Activated CD8-positive, alpha-beta T cell treated with anti-CD3 and anti-CD28 coated beads for 36 hours (primary cell): ENCODE measurements around the gene PAPOLA. TPM values are rescaled to one million over a fixed set of nuclear protein-coding genes. Genes with fewer than 3 reads are reported as not detected.

ENCODE experiments used
- ATAC-seq: fragments of 200-7000 bp; cut with Tn5 transposase; one replicate; pipeline ENCODE4 v1.10.0; 2021; ENCODE audit warnings: mild to moderate bottlenecking, moderate library complexity
- CTCF ChIA-PET: fragments of 350-600 bp; sonication (Branson Sonifier 250); formaldehyde crosslinking; loops from one replicate; lab custom pipeline; 2021; ENCODE audit warnings: antibody characterized with exemption; lab: Charles Lee
- POLR2A ChIA-PET: fragments of 350-600 bp; sonication (Branson Sonifier 250); formaldehyde crosslinking; loops from one replicate; lab custom pipeline; 2021; ENCODE audit warnings: antibody characterized with exemption; lab: Charles Lee
- DNase-seq: peaks from one replicate; pipeline ENCODE4 v3.0.0-alpha.2; 2020
- H3K27ac Mint-ChIP-seq: one replicate; pipeline ENCODE4 v1.8.0; 2021; ENCODE audit warnings: mild to moderate bottlenecking, mixed read lengths
- H3K27me3 Mint-ChIP-seq: one replicate; pipeline ENCODE4 v1.8.0; 2021; ENCODE audit warnings: mixed read lengths
- H3K36me3 Mint-ChIP-seq: one replicate; pipeline ENCODE4 v1.8.0; 2021; ENCODE audit warnings: low read depth, mixed read lengths
- H3K4me1 Mint-ChIP-seq: one replicate; pipeline ENCODE4 v1.8.0; 2021; ENCODE audit warnings: low read depth, mixed read lengths
- H3K4me3 Mint-ChIP-seq: one replicate; pipeline ENCODE4 v1.8.0; 2021; ENCODE audit warnings: mild to moderate bottlenecking, moderate library complexity, mixed read lengths
- H3K9me3 Mint-ChIP-seq: one replicate; pipeline ENCODE4 v1.8.0; 2021; ENCODE audit warnings: mixed read lengths
- CTCF ChIP-seq: fragments of 200-600 bp; IDR thresholded peaks from one replicate; pipeline ENCODE4 v1.8.0; 2022; ENCODE audit warnings: antibody characterized with exemption, mild to moderate bottlenecking
- intact Hi-C: fragments of 100-400 bp; cut with micrococcal nuclease; formaldehyde crosslinking; loops from one replicate; pipeline ENCODE4 v1.10.0; 2022
- total RNA-seq, 2 experiments: library from RNA; stranded (reverse); gene quantifications; one replicate each; pipeline ENCODE4 v1.2.3, GENCODE V29; 2021

The PAPOLA gene
- total RNA-seq, 2 experiments from 2014 or later: 176 to 178 TPM

- intact Hi-C loops: loop anchor here (10.0 kb wide), 1 partner anchor 140 kb away; no protein-coding TSS in a partner anchor
- Mint-ChIP-seq H3K4me3 (no peak overlapping the region), H3K36me3 (no peaks in the 10 kb centered on the region), H3K9me3 (no peaks in the 10 kb centered on the region), H3K27me3 (peaks cover 15% of the 10 kb centered on the region), H3K27ac (no peak overlapping the region), H3K4me1 (peaks cover 16% of the 10 kb centered on the region)
- no peak for ATAC-seq
- TF ChIP-seq CTCF: no peak
- ChIA-PET POLR2A (no interaction called here), CTCF (interaction anchor here (0.6 to 0.7 kb wide), 2 partner anchors 18 to 155 kb away, joined by 3 read pairs; no protein-coding TSS in a partner anchor)
- DNase-seq: no peak
Measured at GRCh38 chr14:96584907-96585671, 82.9 kb downstream of the PAPOLA start.

GRCh38 chr14:96585672-96586013 lies 83.5 kb downstream of the PAPOLA start:
- CTCF ChIA-PET: interaction anchor here (0.6 kb wide), 1 partner anchor 18 kb away, joined by 3 read pairs; no protein-coding TSS in a partner anchor
- intact Hi-C loops: loop anchor here (10.0 kb wide), 1 partner anchor 139 kb away; no protein-coding TSS in a partner anchor
- POLR2A ChIA-PET: no interaction called here
- peaks cover 13% of the 10 kb centered on the region for H3K4me1 Mint-ChIP-seq
- no peaks in the 10 kb centered on the region for H3K36me3 Mint-ChIP-seq
- no peak for DNase-seq
- ATAC-seq: no peak
- no peak overlapping the region for H3K4me3 Mint-ChIP-seq
- H3K27ac Mint-ChIP-seq: no peak overlapping the region
- peaks cover 15% of the 10 kb centered on the region for H3K27me3 Mint-ChIP-seq
- no peak for TF ChIP-seq CTCF
- H3K9me3 Mint-ChIP-seq: no peaks in the 10 kb centered on the region

GRCh38 chr14:96586056-96586455 lies 83.9 kb downstream of the PAPOLA start:
- DNase-seq (no peak), ATAC-seq (no peak)
- Mint-ChIP-seq H3K36me3 (no peaks in the 10 kb centered on the region), H3K9me3 (no peaks in the 10 kb centered on the region), H3K27me3 (peaks cover 15% of the 10 kb centered on the region), H3K4me1 (peaks cover 9% of the 10 kb centered on the region), H3K27ac (no peak overlapping the region), H3K4me3 (no peak overlapping the region)
- TF ChIP-seq CTCF: no peak
- CTCF ChIA-PET: no interaction called here
- POLR2A ChIA-PET: no interaction called here
- intact Hi-C loops: loop anchor here (10.0 kb wide), 1 partner anchor 139 kb away; no protein-coding TSS in a partner anchor

DNA sequence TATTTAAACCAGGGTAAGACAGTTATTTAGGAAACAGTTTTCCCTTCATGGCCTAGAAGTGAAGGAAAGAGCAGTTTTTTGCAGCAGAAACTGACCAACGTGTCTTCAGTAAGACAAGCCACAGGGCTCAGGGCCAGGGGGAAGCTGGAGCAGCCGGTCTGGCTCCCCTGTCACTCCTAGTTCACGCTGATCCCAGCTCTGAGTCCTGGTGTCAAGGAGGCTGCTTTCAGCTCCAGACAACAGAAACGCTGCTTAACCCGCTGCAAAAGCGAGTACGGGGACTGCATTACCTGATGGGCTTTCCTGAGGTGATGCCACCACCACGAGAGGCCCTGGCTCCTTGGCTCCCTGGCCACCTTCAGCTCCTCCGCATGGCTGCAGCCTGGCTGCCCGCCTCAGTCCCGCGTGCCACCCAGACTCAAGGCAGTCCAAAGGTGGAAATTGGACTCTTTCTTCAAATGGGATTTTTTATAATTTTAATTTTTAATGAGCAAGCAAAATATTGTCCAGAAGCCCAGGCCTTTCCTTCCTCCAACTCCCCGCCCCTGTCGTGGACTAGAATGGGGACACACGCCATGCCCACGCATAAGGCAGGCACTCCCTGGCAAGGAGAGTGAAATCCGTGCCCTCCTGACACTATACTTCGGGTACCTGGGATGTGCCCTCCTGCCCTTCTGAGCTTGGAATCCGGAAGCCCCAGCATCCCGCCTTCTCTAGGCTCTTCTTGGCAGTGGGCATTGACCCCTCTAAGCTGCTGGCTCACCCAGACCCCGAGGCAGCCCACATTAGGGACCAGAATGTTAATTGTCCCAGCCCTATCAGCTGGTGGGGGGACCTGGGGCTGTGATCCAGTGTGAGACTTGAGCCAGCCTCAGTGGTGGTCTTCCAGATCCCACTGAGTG lies 85.0 kb downstream of the PAPOLA start:
- no peaks in the 10 kb centered on the region for H3K36me3 Mint-ChIP-seq
- DNase-seq (no peak), ATAC-seq (no peak)
- POLR2A ChIA-PET: interaction anchor here (0.7 kb wide), 1 partner anchor 93 kb away, joined by 3 read pairs; no protein-coding TSS in a partner anchor
- CTCF ChIA-PET: no interaction called here
- TF ChIP-seq CTCF: no peak
- H3K27me3 Mint-ChIP-seq: peaks cover 18% of the 10 kb centered on the region
- peaks cover 7% of the 10 kb centered on the region for H3K4me1 Mint-ChIP-seq
- H3K9me3 Mint-ChIP-seq: no peaks in the 10 kb centered on the region
- no peak overlapping the region for H3K4me3 Mint-ChIP-seq
- intact Hi-C loops: loop anchor here (10.0 kb wide), 1 partner anchor 138 kb away; no protein-coding TSS in a partner anchor
- H3K27ac Mint-ChIP-seq: no peak overlapping the region
